PC-9 (cell line): ENCODE data around the gene MAB21L3.

ENCODE experiments used
- CTCF ChIP-seq: fragments of 200-600 bp; sonication (generic); conservative IDR thresholded peaks from 2 replicates; pipeline ENCODE4 v1.6.1; 2017; ENCODE audit warnings: mixed run types, antibody characterized with exemption, mild to moderate bottlenecking, moderate library complexity
- EZH2 ChIP-seq: fragments of 200-600 bp; sonication (generic); IDR thresholded peaks from 2 replicates; pipeline ENCODE4 v1.8.0; 2017; ENCODE audit warnings: antibody characterized with exemption, low read depth

GRCh38 chr1:116159177-116159576 is 48.0 kb downstream of the MAB21L3 start:
- TF ChIP-seq CTCF (no peak), EZH2 (no peak)
